GM12873 (cell line): ENCODE results near the gene SHISA7.

Source experiments
- TF ChIP-seq, protein P1 (sequence below): IDR thresholded peaks from 2 replicates; pipeline ENCODE4 v1.5.1; 2012; ENCODE audit warnings: low read depth, mild to moderate bottlenecking, moderate library complexity, low read length, control low read depth; ENCODE audit not compliant: insufficient read depth; ENCODE audit errors: missing control alignments

SHISA7 gene

DNA sequence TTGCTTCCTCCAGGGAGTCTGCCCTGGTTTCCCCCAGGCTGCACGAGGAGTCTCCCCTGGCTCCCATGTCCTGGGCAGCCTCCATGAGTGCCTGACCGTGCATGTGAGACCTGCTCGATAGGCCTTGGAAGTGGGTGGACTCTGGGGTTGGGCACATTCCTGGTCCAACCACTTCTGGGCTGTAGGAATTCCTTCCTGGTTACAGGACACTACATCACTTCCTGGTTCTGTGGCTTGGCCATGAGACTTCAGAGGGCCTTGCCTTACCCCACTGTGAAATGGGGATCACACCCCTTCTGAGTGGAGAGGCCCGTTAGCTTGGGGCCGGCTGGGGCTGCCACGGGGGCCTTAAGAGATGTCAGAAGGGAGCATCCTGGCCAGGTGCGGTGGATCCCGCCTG lies 29.4 kb upstream of the SHISA7 start:
- TF ChIP-seq, protein P1, sequence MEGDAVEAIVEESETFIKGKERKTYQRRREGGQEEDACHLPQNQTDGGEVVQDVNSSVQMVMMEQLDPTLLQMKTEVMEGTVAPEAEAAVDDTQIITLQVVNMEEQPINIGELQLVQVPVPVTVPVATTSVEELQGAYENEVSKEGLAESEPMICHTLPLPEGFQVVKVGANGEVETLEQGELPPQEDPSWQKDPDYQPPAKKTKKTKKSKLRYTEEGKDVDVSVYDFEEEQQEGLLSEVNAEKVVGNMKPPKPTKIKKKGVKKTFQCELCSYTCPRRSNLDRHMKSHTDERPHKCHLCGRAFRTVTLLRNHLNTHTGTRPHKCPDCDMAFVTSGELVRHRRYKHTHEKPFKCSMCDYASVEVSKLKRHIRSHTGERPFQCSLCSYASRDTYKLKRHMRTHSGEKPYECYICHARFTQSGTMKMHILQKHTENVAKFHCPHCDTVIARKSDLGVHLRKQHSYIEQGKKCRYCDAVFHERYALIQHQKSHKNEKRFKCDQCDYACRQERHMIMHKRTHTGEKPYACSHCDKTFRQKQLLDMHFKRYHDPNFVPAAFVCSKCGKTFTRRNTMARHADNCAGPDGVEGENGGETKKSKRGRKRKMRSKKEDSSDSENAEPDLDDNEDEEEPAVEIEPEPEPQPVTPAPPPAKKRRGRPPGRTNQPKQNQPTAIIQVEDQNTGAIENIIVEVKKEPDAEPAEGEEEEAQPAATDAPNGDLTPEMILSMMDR: no peak

DNA sequence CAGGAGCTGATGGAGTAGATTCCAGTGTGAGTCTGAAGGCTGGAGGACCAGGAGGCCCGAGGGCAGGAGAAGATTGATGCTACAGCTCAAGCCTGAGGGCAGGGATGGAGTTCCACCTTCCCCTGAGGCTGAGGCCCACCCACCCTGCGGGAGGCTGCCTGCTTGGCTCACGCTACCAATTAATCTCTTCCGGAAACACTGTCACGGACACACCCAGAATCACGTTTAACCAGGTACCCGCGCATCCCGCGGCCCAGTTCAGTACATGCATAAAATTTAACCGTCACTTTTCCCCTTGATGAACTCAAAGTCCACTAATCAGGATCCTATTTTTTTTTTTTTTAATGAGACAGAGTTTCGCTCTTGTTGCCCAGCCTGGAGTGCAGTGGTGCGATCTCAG lies 28.2 kb upstream of the SHISA7 start:
- TF ChIP-seq, protein P1: no peak

DNA sequence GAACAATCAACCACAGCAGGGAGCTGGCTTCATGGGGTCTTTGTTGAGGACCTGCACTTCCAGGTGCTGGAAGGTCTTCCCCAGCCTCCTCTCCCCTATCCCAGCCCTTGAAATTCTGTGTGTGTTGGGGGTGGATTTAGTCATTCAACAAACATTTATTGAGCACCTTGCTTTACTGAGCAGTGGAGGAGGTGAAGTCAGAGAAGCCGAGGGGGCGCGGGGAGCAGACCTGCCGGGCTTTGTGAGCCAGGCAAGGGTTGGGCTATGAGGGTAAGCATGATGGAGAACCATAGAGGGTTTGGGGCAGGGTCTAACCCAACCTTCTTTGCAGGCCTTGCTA lies 24.9 kb upstream of the SHISA7 start:
- TF ChIP-seq, protein P1: no peak

DNA sequence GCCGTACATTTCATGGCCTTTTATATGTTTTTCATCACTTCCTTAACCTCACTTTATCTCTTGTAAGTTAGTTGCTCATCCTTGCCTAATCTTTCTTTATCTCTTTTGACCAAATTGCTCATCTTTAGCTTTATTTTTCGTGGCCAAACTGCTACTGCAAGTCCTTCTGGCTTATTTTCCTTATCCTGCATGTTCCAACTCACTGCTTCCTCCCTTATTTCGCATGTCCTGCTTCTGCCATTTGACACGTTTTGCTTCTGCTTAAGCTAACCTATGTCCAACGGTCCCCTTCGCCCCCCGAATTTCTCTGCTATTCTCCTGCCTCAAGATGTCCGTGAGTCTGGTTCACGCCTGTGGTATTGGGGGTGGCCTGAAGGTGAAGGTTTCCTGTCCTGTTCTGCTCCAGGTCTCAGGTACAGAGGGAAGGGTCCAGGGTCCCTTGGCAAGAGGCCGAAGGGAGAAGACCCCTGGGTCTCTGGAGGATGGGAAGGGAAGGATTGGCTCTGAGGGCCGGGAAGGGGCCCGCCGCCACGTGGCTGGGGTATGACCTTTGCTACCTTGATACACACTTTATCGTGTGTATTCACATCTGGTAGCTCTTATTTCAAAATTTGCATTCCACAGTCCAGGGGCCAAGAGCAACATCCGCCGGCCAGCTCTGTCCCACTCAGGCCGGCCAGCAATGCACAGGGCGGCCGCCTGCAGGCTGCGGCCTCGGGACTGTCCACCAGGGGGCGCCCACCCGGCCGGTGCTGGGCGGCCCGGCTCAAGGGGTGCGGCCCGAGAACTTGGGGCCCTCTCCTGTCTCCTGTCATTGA lies 24.3 kb upstream of the SHISA7 start:
- TF ChIP-seq, protein P1: peak; percentile 87

DNA sequence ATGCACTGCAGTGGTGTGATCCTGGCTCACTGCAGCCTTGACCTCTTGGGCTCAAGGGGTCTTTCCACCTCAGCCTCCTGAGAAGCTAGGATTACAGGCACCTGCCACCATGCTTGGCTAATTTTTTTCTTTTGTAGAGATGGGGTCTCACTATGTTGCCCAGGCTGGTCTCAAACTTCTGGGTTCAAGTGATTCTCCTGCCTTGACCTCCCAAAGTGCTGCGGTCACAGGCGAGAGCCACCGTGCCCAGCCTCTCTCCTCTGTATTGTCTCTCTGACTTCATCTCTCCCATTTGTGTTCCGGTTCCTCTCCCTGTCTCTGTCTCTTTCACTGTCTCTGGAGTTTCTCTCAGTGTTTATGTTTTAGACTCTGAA lies 23.1 kb upstream of the SHISA7 start:
- TF ChIP-seq, protein P1: no peak

DNA sequence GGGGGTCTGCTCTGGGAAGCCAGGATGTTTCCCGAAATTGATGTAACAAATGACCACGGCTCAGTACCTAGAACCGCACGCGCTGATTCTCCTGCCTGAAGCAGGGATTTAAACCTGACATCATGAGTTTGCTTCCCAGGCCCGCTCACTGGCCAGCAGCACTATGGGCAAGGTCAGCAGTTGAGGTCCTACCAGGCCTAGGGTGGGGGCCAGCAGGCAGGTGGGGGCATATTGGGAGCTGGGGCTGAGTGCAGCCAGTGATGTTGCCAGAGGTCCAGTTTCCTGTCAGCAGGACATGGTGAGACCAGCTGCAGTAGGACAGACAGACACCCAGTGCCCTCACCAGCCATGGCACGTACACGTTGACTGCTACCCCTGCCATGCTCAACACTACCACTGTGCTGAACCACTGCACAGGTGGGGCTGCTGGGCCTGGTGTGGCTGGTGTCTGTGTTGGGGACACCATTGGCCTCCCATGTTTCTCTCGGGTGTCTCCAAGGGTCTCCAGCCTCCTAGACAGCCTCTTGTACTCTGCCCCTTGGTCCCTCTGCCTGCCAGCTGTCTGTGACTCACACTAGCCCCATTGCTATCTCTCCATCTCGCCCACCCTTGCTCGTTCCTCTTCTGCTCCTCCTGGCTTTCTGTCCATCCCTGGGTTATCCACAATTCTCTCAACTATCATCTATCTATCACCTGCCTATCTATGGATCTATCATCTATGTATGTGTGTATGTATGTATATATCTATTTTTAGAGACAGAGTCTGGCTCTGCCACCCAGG lies 22.6 kb upstream of the SHISA7 start:
- TF ChIP-seq, protein P1: no peak

DNA sequence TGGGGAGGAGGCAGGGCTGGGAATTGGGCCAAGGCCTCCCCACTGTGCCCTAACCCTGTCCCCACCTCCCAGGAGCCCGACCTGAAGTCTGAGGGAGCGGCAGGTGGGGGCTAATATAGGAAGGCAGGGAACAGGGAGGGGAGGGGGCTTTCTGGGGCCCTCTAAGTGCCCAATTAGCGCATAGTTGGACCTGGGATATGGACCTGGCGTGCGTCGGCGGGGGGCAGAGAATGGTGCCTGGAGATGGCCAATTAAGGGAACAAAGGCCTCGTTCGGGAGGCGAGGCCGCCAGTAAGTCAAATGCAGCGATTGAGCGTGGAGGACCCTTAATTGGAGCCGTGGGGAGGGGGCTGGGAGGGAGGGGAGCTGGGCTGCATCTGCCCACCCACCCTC lies 21.6 kb upstream of the SHISA7 start, which contains the start of gene C19orf85:
Gene C19orf85, minus strand, starts transcription at position 90 of the 393 bp plus-strand sequence. CDS start 197 bp downstream, outside the sequence.
- TF ChIP-seq, protein P1: no peak
